Type B pancreatic cell (in vitro differentiated cells): ENCODE measurements around the gene C22orf15. TPM values are rescaled to one million over a fixed set of nuclear protein-coding genes. Genes with fewer than 3 reads are reported as not detected.
"Not testable (repeated sequence)": the region's sequence is repeated elsewhere in the genome, so short reads cannot be mapped to it uniquely, and the experiment has no call there.

Source experiments
- DNase-seq: peaks from one replicate; pipeline ENCODE4 v3.0.0; 2021; ENCODE audit warnings: mixed read lengths; ENCODE audit not compliant: unreplicated experiment; ENCODE audit errors: extremely low spot score
- H3K27ac Mint-ChIP-seq: 2 replicates; pipeline ENCODE4 v1.8.0; 2021; ENCODE audit warnings: mild to moderate bottlenecking, mixed read lengths
- H3K27me3 Mint-ChIP-seq: 2 replicates; pipeline ENCODE4 v1.8.0; 2021; ENCODE audit warnings: mixed read lengths
- H3K36me3 Mint-ChIP-seq: 2 replicates; pipeline ENCODE4 v1.8.0; 2021; ENCODE audit warnings: mixed read lengths
- H3K4me1 Mint-ChIP-seq: one replicate; pipeline ENCODE4 v1.8.0; 2021; ENCODE audit warnings: mixed read lengths; ENCODE audit not compliant: unreplicated experiment
- H3K4me3 Mint-ChIP-seq: 2 replicates; pipeline ENCODE4 v1.8.0; 2021; ENCODE audit warnings: mild to moderate bottlenecking, mixed read lengths
- H3K9me3 Mint-ChIP-seq: 2 replicates; pipeline ENCODE4 v1.8.0; 2021; ENCODE audit warnings: mixed read lengths
- total RNA-seq: library from RNA; stranded (reverse); gene quantifications from 2 replicates; pipeline ENCODE4 v1.2.1, GENCODE V29; 2021; ENCODE audit warnings: low replicate concordance
- TF ChIP-seq, protein P1 (sequence below): fragments of 200-600 bp; sonication (generic); conservative IDR thresholded peaks from 2 replicates; pipeline ENCODE4 v1.5.0; 2021; ENCODE audit warnings: antibody characterized with exemption, mild to moderate bottlenecking

Gene C22orf15
- total RNA-seq, 1 donor from 2014 or later = 1.7 TPM

DNA sequence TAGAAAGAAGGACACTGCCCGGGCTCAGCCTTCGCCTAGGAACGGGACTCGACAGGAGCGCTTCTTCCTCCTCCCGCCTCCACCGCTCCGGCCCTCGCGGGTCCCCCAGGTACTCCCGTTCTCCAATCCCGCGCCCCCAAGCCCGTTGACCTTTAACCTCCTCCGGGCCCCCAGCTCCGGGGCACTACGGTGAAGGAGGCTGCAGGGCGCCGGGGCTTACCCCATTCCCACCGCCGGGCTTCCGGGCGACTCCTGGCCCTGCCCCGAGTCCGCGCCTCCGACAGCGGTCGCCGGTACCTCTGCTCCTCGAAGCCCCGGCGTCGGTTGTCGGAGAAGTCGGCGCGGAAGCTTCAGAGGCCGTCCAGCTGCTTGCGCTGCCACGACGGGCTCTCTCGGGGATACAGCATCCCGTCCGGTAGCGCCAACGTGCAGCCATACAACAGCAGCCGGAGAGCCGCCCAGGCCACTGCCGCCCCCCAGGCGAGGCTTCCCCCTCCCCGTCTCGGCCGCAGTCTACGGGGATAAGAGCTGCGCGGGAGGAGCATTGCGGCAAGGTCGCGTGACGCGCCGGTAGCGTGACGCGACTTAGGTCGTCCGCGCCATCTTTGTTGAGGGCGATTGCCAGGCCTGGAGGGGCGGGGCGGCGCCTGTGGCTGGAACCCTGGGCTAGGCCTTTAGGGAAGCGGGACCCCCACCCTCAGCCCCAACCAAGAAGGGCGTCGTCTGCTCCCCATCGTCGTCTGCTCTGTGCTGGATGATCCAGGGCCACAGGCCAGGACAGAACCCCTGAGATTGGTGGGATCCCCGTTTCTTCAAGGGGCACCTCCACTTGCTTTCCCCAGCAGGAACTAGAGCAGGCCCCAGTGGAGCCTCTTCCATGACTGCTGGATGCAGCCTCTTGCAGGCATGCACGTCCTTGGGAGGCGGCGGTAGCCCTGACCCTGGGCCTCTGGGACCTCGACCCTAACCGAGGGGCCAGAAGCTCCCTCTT, 45.7 kb upstream of the C22orf15 start:
- H3K4me3 Mint-ChIP-seq = peak overlapping the region; percentile 86
- peak overlapping the region; percentile 81 for H3K27ac Mint-ChIP-seq
- TF ChIP-seq, protein P1, sequence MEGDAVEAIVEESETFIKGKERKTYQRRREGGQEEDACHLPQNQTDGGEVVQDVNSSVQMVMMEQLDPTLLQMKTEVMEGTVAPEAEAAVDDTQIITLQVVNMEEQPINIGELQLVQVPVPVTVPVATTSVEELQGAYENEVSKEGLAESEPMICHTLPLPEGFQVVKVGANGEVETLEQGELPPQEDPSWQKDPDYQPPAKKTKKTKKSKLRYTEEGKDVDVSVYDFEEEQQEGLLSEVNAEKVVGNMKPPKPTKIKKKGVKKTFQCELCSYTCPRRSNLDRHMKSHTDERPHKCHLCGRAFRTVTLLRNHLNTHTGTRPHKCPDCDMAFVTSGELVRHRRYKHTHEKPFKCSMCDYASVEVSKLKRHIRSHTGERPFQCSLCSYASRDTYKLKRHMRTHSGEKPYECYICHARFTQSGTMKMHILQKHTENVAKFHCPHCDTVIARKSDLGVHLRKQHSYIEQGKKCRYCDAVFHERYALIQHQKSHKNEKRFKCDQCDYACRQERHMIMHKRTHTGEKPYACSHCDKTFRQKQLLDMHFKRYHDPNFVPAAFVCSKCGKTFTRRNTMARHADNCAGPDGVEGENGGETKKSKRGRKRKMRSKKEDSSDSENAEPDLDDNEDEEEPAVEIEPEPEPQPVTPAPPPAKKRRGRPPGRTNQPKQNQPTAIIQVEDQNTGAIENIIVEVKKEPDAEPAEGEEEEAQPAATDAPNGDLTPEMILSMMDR = no peak

DNA sequence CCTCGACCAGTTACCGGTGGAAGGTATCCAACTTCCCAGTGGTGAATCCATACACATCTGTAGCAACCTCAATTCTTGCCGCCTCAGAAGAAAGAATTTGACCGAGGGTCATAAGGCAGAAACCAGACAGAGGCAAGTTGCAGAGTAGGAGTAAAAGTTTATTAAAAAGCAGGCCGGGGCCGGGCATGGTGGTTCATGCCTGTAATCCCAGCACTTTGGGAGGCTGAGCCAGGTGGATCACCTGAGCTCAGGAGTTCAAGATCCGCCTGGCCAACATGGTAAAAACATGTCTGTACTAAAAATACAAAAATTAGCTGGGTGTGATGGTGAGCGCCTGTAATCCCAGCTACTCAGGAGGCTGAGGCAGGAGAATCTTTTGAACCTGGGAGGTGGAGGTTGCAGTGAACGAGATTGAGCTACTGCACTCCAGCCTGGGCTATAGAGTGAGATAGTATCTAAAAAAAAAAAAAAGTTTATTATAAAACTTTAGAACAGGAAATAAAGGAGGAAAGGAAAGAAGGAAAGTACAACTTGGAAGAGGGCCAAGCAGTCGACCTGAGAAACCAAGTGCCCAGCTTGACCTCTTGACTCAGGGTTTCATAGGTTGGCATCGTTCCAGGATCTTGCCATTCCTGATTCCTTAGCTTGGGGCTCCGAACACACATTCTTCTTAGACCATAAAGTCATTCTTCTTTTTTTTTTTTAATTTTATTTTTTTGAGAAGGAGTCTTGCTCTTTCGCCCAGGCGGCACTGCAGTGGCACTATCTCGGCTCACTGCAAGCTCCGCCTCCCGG, 44.2 kb upstream of the C22orf15 start:
- TF ChIP-seq, protein P1 = no peak
- Mint-ChIP-seq H3K27me3 (no peaks in the 10 kb centered on the region), H3K4me3 (peak overlapping the region; percentile 39), H3K4me1 (peaks cover 5% of the 10 kb centered on the region), H3K36me3 (peaks cover 5% of the 10 kb centered on the region), H3K9me3 (no peaks in the 10 kb centered on the region), H3K27ac (no peak overlapping the region)
- DNase-seq = no peak

More for the DNA sequence above, 45.7 kb upstream of the C22orf15 start:
- peak; percentile 87 for DNase-seq
- Mint-ChIP-seq H3K36me3 (peaks cover 5% of the 10 kb centered on the region), H3K9me3 (no peaks in the 10 kb centered on the region), H3K27me3 (no peaks in the 10 kb centered on the region), H3K4me1 (peaks cover 5% of the 10 kb centered on the region)

DNA sequence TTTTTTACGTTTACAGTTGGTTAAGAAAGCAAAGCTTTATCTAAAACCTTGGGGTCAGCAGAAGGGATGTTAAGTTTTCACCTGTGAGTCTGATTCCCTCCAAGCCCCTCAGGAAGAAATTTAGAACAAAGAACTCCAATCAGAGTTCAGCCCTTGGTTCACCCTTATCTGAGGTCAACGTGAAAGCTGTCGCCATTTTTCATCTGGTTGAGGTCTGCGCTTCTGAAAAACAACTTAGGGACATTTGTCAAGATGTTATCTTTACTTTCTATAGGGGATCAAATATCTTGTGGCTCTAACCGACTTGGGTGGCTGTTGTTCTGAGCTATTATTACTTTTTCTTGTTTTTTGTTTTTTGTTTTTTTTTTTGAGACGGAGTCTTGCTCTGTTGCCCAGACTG, 41.9 kb upstream of the C22orf15 start:
- TF ChIP-seq, protein P1 = no peak
- H3K4me3 Mint-ChIP-seq = no peak overlapping the region
- peaks cover 5% of the 10 kb centered on the region for H3K4me1 Mint-ChIP-seq
- no peaks in the 10 kb centered on the region for H3K27me3 Mint-ChIP-seq
- no peak overlapping the region for H3K27ac Mint-ChIP-seq
- no peak for DNase-seq
- H3K36me3 Mint-ChIP-seq = no peaks in the 10 kb centered on the region
- no peaks in the 10 kb centered on the region for H3K9me3 Mint-ChIP-seq

DNA sequence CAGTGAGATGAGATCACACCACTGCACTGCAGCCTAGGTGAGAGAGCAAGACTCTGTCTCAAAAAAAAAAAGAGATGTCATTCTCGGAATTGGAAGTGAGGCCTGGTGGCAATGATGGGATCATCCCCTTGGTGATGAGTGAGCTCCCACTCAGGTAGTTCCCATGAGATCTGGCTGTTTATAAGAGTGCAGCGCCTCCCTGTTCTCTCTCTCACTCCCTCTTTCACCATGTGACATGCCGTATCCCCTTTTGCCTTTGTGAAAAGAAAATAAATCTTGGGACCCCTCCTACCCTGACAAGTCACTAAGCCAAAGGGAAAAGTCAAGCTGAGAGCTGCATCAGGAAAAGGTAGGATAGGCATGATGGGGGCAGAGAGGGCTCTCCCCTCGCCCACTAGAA, 40.6 kb upstream of the C22orf15 start:
- peaks cover 5% of the 10 kb centered on the region for H3K4me1 Mint-ChIP-seq
- TF ChIP-seq, protein P1 = no peak

DNA sequence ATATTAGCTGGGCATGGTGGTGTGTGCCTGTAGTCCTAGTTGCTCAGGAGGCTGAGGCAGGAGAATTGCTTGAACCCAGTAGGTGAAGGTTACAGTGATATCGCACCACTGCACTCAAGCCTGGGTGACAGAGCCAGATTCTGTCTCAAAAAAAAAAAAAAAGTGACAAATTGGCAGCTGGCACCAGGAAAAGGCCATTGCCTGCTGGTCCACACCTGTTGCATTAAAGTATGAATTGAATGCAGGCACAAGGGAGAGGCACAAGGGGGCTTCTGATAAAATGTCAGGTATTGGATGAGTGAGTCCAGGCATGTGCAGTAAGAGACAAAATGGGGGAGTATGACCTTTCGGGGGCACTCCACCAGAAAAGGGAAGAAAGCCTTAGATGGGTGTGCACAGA, 40.1 kb upstream of the C22orf15 start:
- TF ChIP-seq, protein P1 = no peak
- H3K4me1 Mint-ChIP-seq = no peaks in the 10 kb centered on the region
- no peak for DNase-seq
- H3K36me3 Mint-ChIP-seq = no peaks in the 10 kb centered on the region
- no peak overlapping the region for H3K4me3 Mint-ChIP-seq
- H3K9me3 Mint-ChIP-seq = no peaks in the 10 kb centered on the region
- H3K27me3 Mint-ChIP-seq = no peaks in the 10 kb centered on the region
- H3K27ac Mint-ChIP-seq = no peak overlapping the region

More for the DNA sequence above, 40.6 kb upstream of the C22orf15 start:
- Mint-ChIP-seq H3K4me3 (no peak overlapping the region), H3K36me3 (no peaks in the 10 kb centered on the region), H3K27ac (no peak overlapping the region), H3K9me3 (no peaks in the 10 kb centered on the region), H3K27me3 (no peaks in the 10 kb centered on the region)
- DNase-seq = no peak

DNA sequence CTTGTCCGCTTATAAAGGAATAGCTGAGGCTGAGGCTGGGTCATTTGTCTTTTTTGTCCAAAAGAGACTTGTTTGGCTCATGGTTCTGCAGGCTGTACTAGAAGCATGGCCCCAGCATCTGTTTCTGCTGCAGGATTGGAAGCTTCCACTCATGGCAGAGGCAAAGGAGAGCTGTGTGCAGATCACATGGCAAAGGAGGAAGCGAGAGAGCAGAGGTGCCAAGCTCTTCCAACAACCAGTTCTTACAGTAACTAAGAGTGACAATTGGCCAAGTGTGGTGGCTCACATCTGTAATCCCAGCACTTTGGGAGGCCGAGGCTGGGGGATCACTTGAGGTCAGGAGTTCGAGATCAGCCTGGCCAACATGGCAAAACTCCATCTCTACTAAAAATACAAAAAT, 34.7 kb upstream of the C22orf15 start:
- not testable (repeated sequence) for H3K9me3 Mint-ChIP-seq, H3K4me1 Mint-ChIP-seq, H3K36me3 Mint-ChIP-seq, H3K4me3 Mint-ChIP-seq, DNase-seq, H3K27ac Mint-ChIP-seq, H3K27me3 Mint-ChIP-seq
